ENCODE data around the gene ZXDC.

ZXDC gene

DNA sequence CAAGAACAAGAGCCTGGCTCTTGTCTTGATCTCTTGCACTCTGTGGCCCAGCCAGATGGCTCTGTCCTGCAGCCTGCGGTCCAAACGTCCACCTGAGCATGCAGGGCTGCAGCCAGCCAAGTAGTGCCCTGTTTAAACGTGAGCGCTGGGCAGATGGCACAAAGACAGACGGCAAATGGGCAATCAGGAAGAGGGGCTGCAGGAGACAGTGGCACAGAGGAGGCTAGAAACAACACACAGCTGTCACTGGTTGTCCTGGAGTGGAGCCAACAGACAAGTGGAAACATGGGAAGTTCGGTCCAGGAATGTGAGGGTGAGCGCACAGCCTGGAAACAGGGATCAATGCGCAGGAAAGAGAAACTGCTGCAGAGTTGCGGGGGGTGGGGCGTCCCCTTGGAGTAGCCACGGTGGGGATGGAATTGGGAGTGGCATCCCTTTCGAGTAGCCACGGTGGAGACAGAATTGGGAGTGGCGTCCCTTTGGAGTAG lies 10.7 kb upstream of the ZXDC start:
- H3K4me3 ChIP-seq (ENCODE audit: control insufficient read depth, low read depth, low read length), result no peak overlapping the region
- TF ChIP-seq, protein P1, sequence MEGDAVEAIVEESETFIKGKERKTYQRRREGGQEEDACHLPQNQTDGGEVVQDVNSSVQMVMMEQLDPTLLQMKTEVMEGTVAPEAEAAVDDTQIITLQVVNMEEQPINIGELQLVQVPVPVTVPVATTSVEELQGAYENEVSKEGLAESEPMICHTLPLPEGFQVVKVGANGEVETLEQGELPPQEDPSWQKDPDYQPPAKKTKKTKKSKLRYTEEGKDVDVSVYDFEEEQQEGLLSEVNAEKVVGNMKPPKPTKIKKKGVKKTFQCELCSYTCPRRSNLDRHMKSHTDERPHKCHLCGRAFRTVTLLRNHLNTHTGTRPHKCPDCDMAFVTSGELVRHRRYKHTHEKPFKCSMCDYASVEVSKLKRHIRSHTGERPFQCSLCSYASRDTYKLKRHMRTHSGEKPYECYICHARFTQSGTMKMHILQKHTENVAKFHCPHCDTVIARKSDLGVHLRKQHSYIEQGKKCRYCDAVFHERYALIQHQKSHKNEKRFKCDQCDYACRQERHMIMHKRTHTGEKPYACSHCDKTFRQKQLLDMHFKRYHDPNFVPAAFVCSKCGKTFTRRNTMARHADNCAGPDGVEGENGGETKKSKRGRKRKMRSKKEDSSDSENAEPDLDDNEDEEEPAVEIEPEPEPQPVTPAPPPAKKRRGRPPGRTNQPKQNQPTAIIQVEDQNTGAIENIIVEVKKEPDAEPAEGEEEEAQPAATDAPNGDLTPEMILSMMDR (IDR thresholded peaks at IDR 0.05; ENCODE audit: control insufficient read depth, insufficient read depth, low read depth, low read length, missing control alignments), result no peak
- DNase-seq (ENCODE audit: low read depth), result no peak

DNA sequence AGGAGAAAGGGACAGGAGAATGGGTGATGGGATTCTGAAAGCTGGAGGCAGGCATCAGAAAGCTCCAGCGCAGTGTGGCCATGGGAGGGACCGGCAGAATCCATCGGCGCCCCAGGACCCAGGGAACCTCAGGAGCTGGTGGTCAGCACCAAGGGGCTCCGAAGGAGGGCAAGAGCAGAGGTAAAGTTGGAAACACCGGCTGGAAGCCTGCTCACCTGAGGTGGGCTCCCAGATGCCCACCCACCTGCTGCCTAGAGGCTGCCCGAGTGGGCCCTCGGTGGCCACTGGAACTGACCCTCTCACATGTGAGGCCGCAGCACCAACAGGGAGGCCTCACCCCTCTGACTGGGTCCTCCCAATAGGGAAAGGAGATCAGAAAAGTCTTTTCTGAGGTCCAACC lies 10.3 kb upstream of the ZXDC start:
- TF ChIP-seq, protein P1 (IDR thresholded peaks at IDR 0.05; ENCODE audit: control insufficient read depth, insufficient read depth, low read depth, low read length, missing control alignments), result no peak
- no peak overlapping the region for H3K4me3 ChIP-seq (ENCODE audit: control insufficient read depth, low read depth, low read length)
- DNase-seq (ENCODE audit: low read depth), result no peak

DNA sequence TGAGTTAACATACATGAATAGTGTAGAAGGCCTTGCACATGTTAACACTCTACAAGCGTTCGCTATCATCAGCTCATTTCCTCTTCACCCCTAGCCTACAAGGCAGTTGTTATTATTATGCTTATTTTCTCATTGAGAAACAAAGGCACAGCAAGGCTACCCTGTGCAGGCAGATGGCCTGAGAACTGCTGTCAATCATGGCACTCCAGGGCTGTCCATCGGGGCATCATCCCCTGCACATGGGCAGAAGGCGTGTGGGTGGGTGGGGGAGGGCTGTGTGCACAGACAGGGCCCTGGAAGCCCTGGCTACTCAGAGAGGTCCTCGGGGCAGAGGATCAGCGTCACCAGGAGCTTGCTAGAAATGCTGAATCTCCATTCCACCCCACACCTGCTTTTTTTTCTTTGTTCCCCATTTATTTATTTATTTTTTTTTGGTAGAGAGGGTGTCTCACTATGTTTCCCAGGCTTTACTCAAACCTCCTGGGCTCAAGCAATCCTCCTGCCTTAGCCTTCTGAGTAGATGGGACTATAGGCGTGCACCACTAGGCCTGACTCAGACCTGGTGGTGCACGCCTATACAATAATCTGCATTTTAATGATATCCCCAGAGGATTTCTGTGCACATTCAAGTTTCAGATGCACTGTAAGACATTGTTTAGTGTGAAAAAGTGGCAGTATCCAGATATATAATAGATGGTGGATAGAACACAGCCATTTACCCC lies 9.6 kb upstream of the ZXDC start:
- H3K4me3 ChIP-seq (ENCODE audit: control insufficient read depth, low read depth, low read length), result no peak overlapping the region
- TF ChIP-seq, protein P1 (IDR thresholded peaks at IDR 0.05; ENCODE audit: control insufficient read depth, insufficient read depth, low read depth, low read length, missing control alignments), result no peak
- DNase-seq (ENCODE audit: low read depth), result no peak

DNA sequence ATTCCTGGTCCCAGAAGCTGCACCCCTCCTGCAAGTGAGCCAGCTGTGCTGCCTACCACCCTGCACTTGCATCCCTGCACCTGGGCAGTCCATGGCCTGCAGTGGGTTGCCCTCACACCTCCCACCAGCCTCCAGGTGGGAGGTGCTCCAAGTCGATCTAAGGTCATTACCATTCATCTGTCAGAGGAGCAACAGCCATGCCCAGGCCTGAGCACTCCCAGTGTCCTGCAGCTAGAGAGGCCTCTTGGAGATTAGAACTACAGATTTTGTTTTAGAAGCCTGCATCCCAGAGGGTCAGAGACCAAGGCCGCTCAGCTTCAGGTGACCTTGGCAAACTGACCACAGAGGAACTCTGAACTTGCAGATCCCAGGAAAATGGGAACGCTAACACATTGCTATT lies 9.0 kb upstream of the ZXDC start:
- no peak overlapping the region for H3K4me3 ChIP-seq (ENCODE audit: control insufficient read depth, low read depth, low read length)
- DNase-seq (ENCODE audit: low read depth), result no peak
- TF ChIP-seq, protein P1 (IDR thresholded peaks at IDR 0.05; ENCODE audit: control insufficient read depth, insufficient read depth, low read depth, low read length, missing control alignments), result no peak

DNA sequence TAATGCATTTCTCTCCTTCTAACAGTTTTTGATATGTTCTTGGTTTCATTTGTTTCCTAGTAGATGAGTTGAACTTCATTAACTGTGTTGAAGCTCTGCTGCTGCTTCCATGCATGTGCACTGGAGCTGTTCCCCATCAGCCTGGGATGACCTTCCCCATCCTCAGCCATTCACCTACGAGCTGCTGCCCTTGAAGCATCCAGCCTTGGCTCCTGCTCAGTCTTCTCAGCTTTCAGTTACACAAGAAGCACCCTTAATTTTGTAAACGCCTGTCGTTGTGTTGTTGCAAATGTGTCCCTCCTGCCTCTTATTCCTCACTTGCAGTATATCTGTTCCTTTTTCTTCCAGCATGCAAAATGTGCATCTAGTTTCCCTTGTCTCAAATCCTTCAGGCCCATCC lies 8.5 kb upstream of the ZXDC start:
- TF ChIP-seq, protein P1 (IDR thresholded peaks at IDR 0.05; ENCODE audit: control insufficient read depth, insufficient read depth, low read depth, low read length, missing control alignments), result no peak
- DNase-seq (ENCODE audit: low read depth), result no peak
- H3K4me3 ChIP-seq (ENCODE audit: control insufficient read depth, low read depth, low read length), result no peak overlapping the region

DNA sequence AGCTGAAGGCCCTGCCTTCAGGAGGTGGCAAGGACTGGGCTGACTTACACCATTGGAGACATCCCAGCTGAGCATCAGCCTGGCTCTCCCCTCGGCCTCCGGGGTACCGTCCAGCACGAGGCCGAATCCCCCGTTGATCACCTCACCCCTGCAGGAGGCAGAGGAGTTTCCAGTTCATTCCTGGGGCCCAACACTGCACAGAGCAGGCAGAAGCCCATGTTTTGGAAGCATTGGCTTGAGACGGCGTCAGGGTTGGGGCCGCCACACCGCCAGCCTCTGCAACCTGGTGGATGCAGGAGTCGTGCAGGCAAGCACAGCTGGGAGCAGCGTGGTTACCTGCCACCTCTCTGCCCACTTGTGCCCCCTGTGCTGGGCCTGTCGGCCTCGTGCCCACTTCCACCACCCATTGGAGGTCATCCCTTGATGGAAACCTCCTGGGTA lies 7.7 kb upstream of the ZXDC start:
- no peak overlapping the region for H3K4me3 ChIP-seq (ENCODE audit: control insufficient read depth, low read depth, low read length)
- DNase-seq (ENCODE audit: low read depth), result no peak
- TF ChIP-seq, protein P1 (IDR thresholded peaks at IDR 0.05; ENCODE audit: control insufficient read depth, insufficient read depth, low read depth, low read length, missing control alignments), result no peak
